H1 (cell line): Measurements from ENCODE around the gene C1S. TPM values are rescaled to one million over a fixed set of nuclear protein-coding genes. Genes with fewer than 3 reads are reported as not detected.

Experiments
- CTCF ChIA-PET: fragments of 300-600 bp; sonication (Branson Sonifier 250); formaldehyde crosslinking; loops from one replicate; lab custom pipeline; 2021; ENCODE audit not compliant: partially characterized antibody; lab: Charles Lee
- POLR2A ChIA-PET: fragments of 300-600 bp; sonication (Branson Sonifier 250); formaldehyde crosslinking; loops from one replicate; lab custom pipeline; 2021; ENCODE audit warnings: inconsistent platforms; ENCODE audit not compliant: partially characterized antibody; lab: Charles Lee
- DNase-seq, 2 experiments: peaks; one replicate each; pipeline versions ENCODE4 v3.0.0 to v3.0.0-alpha.2; 2010 to 2022; ENCODE audit warnings: low spot score in 2 of 2, low read depth in 1 of 2, mixed read lengths in 1 of 2
- FAIRE-seq: peaks from 2 replicates; lab custom pipeline; 2011; peaks lifted over from hg19 to GRCh38; lab: Jason Lieb, UNC
- H2AFZ ChIP-seq: 2 replicates; pipeline ENCODE4 v1.8.1; 2012; ENCODE audit warnings: low read length, inconsistent platforms
- H2AK5ac ChIP-seq: 2 replicates; pipeline ENCODE4 v1.6.1; 2013; ENCODE audit warnings: low read depth, low read length
- H2BK120ac ChIP-seq: replicated peaks from 2 replicates; pipeline ENCODE3; 2013; ENCODE audit warnings: low read depth, low read length, inconsistent platforms
- H2BK12ac ChIP-seq: 2 replicates; pipeline ENCODE4 v1.6.1; 2013; ENCODE audit warnings: low read depth, low read length
- H2BK15ac ChIP-seq: 2 replicates; pipeline ENCODE4 v1.6.1; 2013; ENCODE audit warnings: low read length
- H2BK20ac ChIP-seq: 2 replicates; pipeline ENCODE4 v1.6.1; 2013; ENCODE audit warnings: low read length
- H2BK5ac ChIP-seq: 2 replicates; pipeline ENCODE4 v1.6.1; 2013; ENCODE audit warnings: low read depth, low read length
- H3K14ac ChIP-seq: 2 replicates; pipeline ENCODE4 v1.6.1; 2013; ENCODE audit warnings: inconsistent platforms; ENCODE audit not compliant: insufficient read length
- H3K18ac ChIP-seq: 2 replicates; pipeline ENCODE4 v1.6.1; 2013; ENCODE audit warnings: low read length; ENCODE audit errors: extremely low read depth
- H3K23ac ChIP-seq: 2 replicates; pipeline ENCODE4 v1.6.1; 2013; ENCODE audit warnings: inconsistent platforms; ENCODE audit not compliant: insufficient read length
- H3K23me2 ChIP-seq: 2 replicates; pipeline ENCODE4 v1.6.1; 2013; ENCODE audit warnings: low read depth, low read length
- H3K27ac ChIP-seq: 2 replicates; pipeline ENCODE4 v1.6.1; 2011; ENCODE audit warnings: low read depth, low read length, inconsistent platforms
- H3K27me3 ChIP-seq, 4 experiments: replicated peaks in 1 of 4; 1 replicate in 1 of 4; 2 replicates in 3 of 4; pipeline versions ENCODE4 v1.6.1 to v1.8.1; 2011 to 2013; ENCODE audit warnings: low read length in 3 of 4, mild to moderate bottlenecking in 3 of 4, inconsistent platforms in 2 of 4, mixed read lengths in 2 of 4, moderate library complexity in 1 of 4; ENCODE audit not compliant: control insufficient read depth in 3 of 4, insufficient read depth in 3 of 4; ENCODE audit errors: extremely low read depth in 1 of 4
- H3K36me3 ChIP-seq, 4 experiments: 2 replicates each; pipeline versions ENCODE4 v1.6.1 to v1.8.1; 2011 to 2013; ENCODE audit warnings: mild to moderate bottlenecking in 4 of 4, low read length in 3 of 4, moderate library complexity in 2 of 4, control low read depth in 1 of 4, inconsistent platforms in 1 of 4; ENCODE audit not compliant: insufficient read depth in 4 of 4, control insufficient read depth in 2 of 4
- H3K4ac ChIP-seq: replicated peaks from 2 replicates; pipeline ENCODE3; 2013; ENCODE audit warnings: low read length, low read depth, mixed read lengths, inconsistent platforms; ENCODE audit not compliant: insufficient read length
- H3K4me1 ChIP-seq, 4 experiments: replicated peaks in 1 of 4; 1 replicate in 1 of 4; 2 replicates in 3 of 4; pipeline versions ENCODE4 v1.6.1 to v1.8.1; 2011 to 2013; ENCODE audit warnings: low read length in 3 of 4, inconsistent platforms in 2 of 4, mixed read lengths in 1 of 4; ENCODE audit not compliant: insufficient read depth in 4 of 4, control insufficient read depth in 3 of 4
- H3K4me2 ChIP-seq, 2 experiments: 2 replicates each; pipeline versions ENCODE4 v1.6.1 to v1.8.1; 2011 to 2013; ENCODE audit warnings: low read depth in 2 of 2, low read length in 2 of 2, control low read depth in 1 of 2, inconsistent platforms in 1 of 2, mild to moderate bottlenecking in 1 of 2; ENCODE audit not compliant: insufficient read depth in 1 of 2
- H3K4me3 ChIP-seq, 4 experiments: fragments of 200-600, 300-600 bp in 1 of 4; sonication (generic), shearing (Covaris generic), sonication (Bioruptor Twin) in 1 of 4; 2 replicates each; pipeline versions ENCODE4 v1.5.1 to v1.8.1; 2011 to 2016; ENCODE audit warnings: low read length in 4 of 4, low read depth in 3 of 4, control low read depth in 2 of 4, inconsistent platforms in 2 of 4, mild to moderate bottlenecking in 2 of 4, mixed read lengths in 1 of 4, moderate library complexity in 1 of 4; ENCODE audit not compliant: insufficient read depth in 2 of 4; ENCODE audit errors: extremely low read depth in 1 of 4
- H3K56ac ChIP-seq: replicated peaks from 2 replicates; pipeline ENCODE3; 2013; ENCODE audit warnings: low read depth, mild to moderate bottlenecking, mixed read lengths, low read length, inconsistent platforms; ENCODE audit not compliant: insufficient read length
- H3K79me1 ChIP-seq: 2 replicates; pipeline ENCODE4 v1.6.1; 2013; ENCODE audit warnings: low read depth, low read length, control low read depth
- H3K79me2 ChIP-seq, 2 experiments: 2 replicates each; pipeline versions ENCODE4 v1.6.1 to v1.8.1; 2012 to 2013; ENCODE audit warnings: low read length in 2 of 2, mild to moderate bottlenecking in 2 of 2, inconsistent platforms in 1 of 2; ENCODE audit not compliant: insufficient read depth in 2 of 2, control insufficient read depth in 1 of 2
- H3K9ac ChIP-seq, 4 experiments: replicated peaks in 1 of 4; 1 replicate in 1 of 4; 2 replicates in 3 of 4; pipeline versions ENCODE4 v1.6.1 to v1.8.1; 2011 to 2013; ENCODE audit warnings: low read depth in 3 of 4, low read length in 3 of 4, control low read depth in 2 of 4, mild to moderate bottlenecking in 2 of 4, moderate library complexity in 2 of 4, inconsistent platforms in 1 of 4; ENCODE audit errors: extremely low read depth in 1 of 4
- H3K9me3 ChIP-seq, 2 experiments: 2 replicates each; pipeline versions ENCODE4 v1.6.1 to v1.8.1; 2012 to 2013; ENCODE audit warnings: mild to moderate bottlenecking in 2 of 2, moderate library complexity in 2 of 2, control low read depth in 1 of 2, inconsistent platforms in 1 of 2, low read depth in 1 of 2, low read length in 1 of 2, mixed read lengths in 1 of 2; ENCODE audit not compliant: insufficient read depth in 2 of 2
- H4K20me1 ChIP-seq, 2 experiments: replicated peaks in 1 of 2; 2 replicates each; pipeline versions ENCODE3 to v1.8.1; 2011 to 2013; ENCODE audit warnings: inconsistent platforms in 2 of 2, low read length in 2 of 2, mild to moderate bottlenecking in 1 of 2; ENCODE audit not compliant: insufficient read depth in 2 of 2, control insufficient read depth in 1 of 2
- H4K5ac ChIP-seq: 2 replicates; pipeline ENCODE4 v1.6.1; 2013; ENCODE audit warnings: low read length, low read depth, mixed read lengths, inconsistent platforms; ENCODE audit not compliant: insufficient read length
- H4K8ac ChIP-seq: 2 replicates; pipeline ENCODE4 v1.8.0; 2013; ENCODE audit warnings: mild to moderate bottlenecking, moderate library complexity, low read length, inconsistent platforms; ENCODE audit not compliant: insufficient read depth; ENCODE audit errors: extremely low read depth
- H4K91ac ChIP-seq: replicated peaks from 2 replicates; pipeline ENCODE3; 2013; ENCODE audit warnings: low read length, mixed read lengths, inconsistent platforms; ENCODE audit not compliant: insufficient read length
- NRF1 ChIP-seq: IDR thresholded peaks from 2 replicates; pipeline ENCODE4 v1.6.1; 2011; ENCODE audit warnings: mild to moderate bottlenecking, low read depth, low read length, improper control_type of control experiment
- RFX5 ChIP-seq: IDR thresholded peaks from 2 replicates; pipeline ENCODE4 v1.6.1; 2011; ENCODE audit warnings: low read depth, low read length, improper control_type of control experiment, borderline replicate concordance
- RNF2 ChIP-seq: fragments of 200-900, 300-1000 bp; sonication (generic); IDR thresholded peaks from 2 replicates; pipeline ENCODE4 v1.7.1; 2016; ENCODE audit warnings: borderline replicate concordance, low read depth, mild to moderate bottlenecking, antibody characterized with exemption, low read length; ENCODE audit not compliant: poor library complexity, severe bottlenecking; ENCODE audit errors: missing control alignments
- SIRT6 ChIP-seq: IDR thresholded peaks from one replicate; pipeline ENCODE4 v1.7.1; 2012; ENCODE audit warnings: low read length, inconsistent platforms
- ZNF274 ChIP-seq: IDR thresholded peaks from 2 replicates; pipeline ENCODE4 v1.7.0; 2012; ENCODE audit warnings: low read length, borderline replicate concordance; ENCODE audit errors: extremely low read depth
- WGBS, 2 experiments: shearing (Covaris generic) in 1 of 2; methylation state at CpG; one replicate each; pipeline versions ENCODE4 v1.1.6 to v1.1.7; 2013 to 2015; ENCODE audit warnings: low lambda C conversion rate in 2 of 2, mixed read lengths in 2 of 2, inconsistent platforms in 1 of 2, low coverage in 1 of 2, missing lambda C conversion rate in 1 of 2; ENCODE audit not compliant: insufficient replicate concordance in 2 of 2, insufficient coverage in 1 of 2, insufficient read length in 1 of 2; ENCODE audit errors: extremely low coverage in 1 of 2, missing lambda C conversion rate in 1 of 2; 5-methylcytosine and 5-hydroxymethylcytosine counted together
- polyA plus RNA-seq, 7 experiments: library from polyadenylated mRNA; depleted of rRNA in 3 of 7; stranded (reverse) in 5 of 7; unstranded in 2 of 7; fragments of >200 nt in 5 of 7; fragments of 200-250 nt in 2 of 7; gene quantifications; 1 replicate in 5 of 7; 2 replicates in 1 of 7; 4 replicates in 1 of 7; pipeline versions ENCODE4 v1.2.1 to v1.2.3, GENCODE V29; 2011 to 2013; ENCODE audit warnings: missing spikeins in 2 of 7, mixed read lengths in 2 of 7
- total RNA-seq: library from RNA; stranded (reverse); fragmentation: NEBNext Ultra II Directional; extraction: Animal tissue kit (Norgen Biotek cat#: 25700); gene quantifications from 2 replicates; pipeline ENCODE4 v1.2.1, GENCODE V29; 2021

The C1S gene
- total and polyA plus RNA-seq, 2 of the 8 experiments (the other 6 are each of a cell fraction or from before 2014, with no cell fraction given): 4.4 to 7.3 TPM

DNA sequence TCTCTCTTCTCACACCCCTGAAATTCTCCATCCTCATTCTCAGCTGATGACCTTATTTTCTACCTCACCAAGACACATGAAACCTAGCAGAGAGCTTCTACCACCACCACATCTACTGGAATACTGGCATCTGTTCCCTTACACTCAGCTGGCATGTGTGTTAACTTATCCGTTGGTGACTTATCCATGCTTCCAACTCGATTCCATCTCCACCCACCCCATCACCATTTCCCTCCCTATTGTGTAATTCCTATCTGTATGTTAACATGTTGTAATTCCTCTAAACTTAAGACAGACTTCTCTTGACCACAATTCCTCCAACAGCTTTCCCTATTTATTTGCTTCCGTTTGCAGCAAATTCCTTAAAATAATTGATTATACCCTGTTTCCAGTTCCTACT, 15.4 kb downstream of the C1S start:
- Histone ChIP-seq H3K4me3 (no peak overlapping the region), H4K5ac (no peak overlapping the region), H3K56ac (no peak overlapping the region), H3K79me1 (no peaks in the 10 kb centered on the region), H3K14ac (no peak overlapping the region), H3K27me3 (no peaks in the 10 kb centered on the region), H2BK20ac (no peak overlapping the region), H3K4ac (no peak overlapping the region), H3K9ac (no peak overlapping the region), H3K23me2 (no peaks in the 10 kb centered on the region), H3K4me1 (no peaks in the 10 kb centered on the region), H2AFZ (no peak overlapping the region), H4K8ac (no peak overlapping the region), H2BK5ac (no peak overlapping the region), H3K36me3 (no peaks in the 10 kb centered on the region), H3K23ac (no peak overlapping the region), H3K79me2 (no peaks in the 10 kb centered on the region), H4K91ac (no peak overlapping the region), H3K9me3 (no peaks in the 10 kb centered on the region), H2BK12ac (no peak overlapping the region), H2BK15ac (no peak overlapping the region), H3K27ac (no peak overlapping the region), H2AK5ac (no peak overlapping the region), H2BK120ac (no peak overlapping the region), H4K20me1 (no peaks in the 10 kb centered on the region), H3K18ac (no peak overlapping the region), H3K4me2 (no peak overlapping the region)
- FAIRE-seq (no peak), DNase-seq (no peak)
- ChIA-PET CTCF (interaction anchor here (0.6 to 2.1 kb wide), 4 partner anchors 15 to 69 kb away, joined by 3 to 10 read pairs (median 4); no protein-coding TSS in a partner anchor), POLR2A (interaction anchor here (1.3 to 1.7 kb wide), 2 partner anchors 8 to 12 kb away, joined by 4 to 9 read pairs; no protein-coding TSS in a partner anchor)
- 94% methylated on average over 3 of the region's 3 CpGs; no CpG with 5 or more reads in 1 of the 2 experiments for WGBS, 2 experiments
- no peak for TF ChIP-seq NRF1
- no peak for TF ChIP-seq RFX5
- no peak for TF ChIP-seq RNF2
- no peak for TF ChIP-seq SIRT6
- TF ChIP-seq ZNF274: no peak
